Right lobe of liver (tissue), 6 donors: ENCODE data around the gene CTSW. TPM values are rescaled to one million over a fixed set of nuclear protein-coding genes. Genes with fewer than 3 reads are reported as not detected.

Experiments used
- ATAC-seq, 4 donors: fragments of 200-7000 bp; cut with Tn5 transposase; one replicate each; pipeline ENCODE4 v1.9.1; 2020; ENCODE audit warnings: mild to moderate bottlenecking in 4 of 4, moderate library complexity in 4 of 4
- DNase-seq, 3 donors: peaks; one replicate each; pipeline ENCODE4 v3.0.0-alpha.2; 2020
- H3K27ac ChIP-seq, 3 donors: fragments of 200-600 bp; one replicate each; pipeline ENCODE4 v1.8.0; 2022
- H3K27me3 ChIP-seq, 2 donors: fragments of 200-600 bp; one replicate each; pipeline ENCODE4 v1.8.0; 2022
- H3K36me3 ChIP-seq, 4 donors: fragments of 200-600 bp; sonication (generic) in 1 of 4; one replicate each; pipeline versions ENCODE4 v1.5.1 to v1.8.0; 2017 to 2022; ENCODE audit warnings: control low read depth in 1 of 4
- H3K4me1 ChIP-seq, 4 donors: fragments of 200-600 bp; sonication (generic) in 1 of 4; one replicate each; pipeline versions ENCODE4 v1.5.1 to v1.8.0; 2017 to 2022; ENCODE audit warnings: control low read depth in 1 of 4
- H3K4me3 ChIP-seq, 3 donors: fragments of 200-600 bp; one replicate each; pipeline ENCODE4 v1.8.0; 2022
- H3K9me3 ChIP-seq, 4 donors: fragments of 200-600 bp; sonication (generic) in 1 of 4; one replicate each; pipeline versions ENCODE4 v1.5.1 to v1.8.0; 2017 to 2022; ENCODE audit warnings: control low read depth in 1 of 4
- POLR2A ChIP-seq: fragments of 450-650 bp; IDR thresholded peaks from one replicate; pipeline ENCODE4 v1.6.1; 2017; ENCODE audit warnings: antibody characterized with exemption, mild to moderate bottlenecking
- WGBS: methylation state at CpG from one replicate; pipeline ENCODE4 v1.1.6; 2018; ENCODE audit warnings: low coverage, low lambda C conversion rate; ENCODE audit not compliant: insufficient coverage; ENCODE audit errors: missing lambda C conversion rate; 5-methylcytosine and 5-hydroxymethylcytosine counted together
- intact Hi-C, 2 donors: fragments of 100-400 bp; cut with DNase I; formaldehyde crosslinking; loops; one replicate each; pipeline versions ENCODE4 v1.11.2 to v1.14.1; 2022
- total RNA-seq, 6 experiments: library from RNA; depleted of rRNA in 2 of 6; stranded (reverse); fragments of >200 nt in 2 of 6; fragmentation: NEBNext Ultra II Directional in 3 of 6; extraction: Animal tissue kit (Norgen Biotek cat#: 25700) in 3 of 6; gene quantifications; one replicate each; pipeline versions ENCODE4 v1.1.0 to v1.2.4, GENCODE V29; 2016 to 2023
- TF ChIP-seq, protein P1 (sequence below), 4 donors: fragments of 200-600 bp in 3 of 4; fragments of 450-650 bp in 1 of 4; IDR thresholded peaks; one replicate each; pipeline versions ENCODE4 v1.5.1 to v1.8.0; 2016 to 2022; ENCODE audit warnings: antibody characterized with exemption in 4 of 4, mild to moderate bottlenecking in 2 of 4
- donor health status: DM: no; HTN: yes; CAD: no.
- donor health status: DM: no; HTN: no; CAD: no.
- donor health status: DM: no; HTN: no; CAD: no.
- donor health status: DM: no; HTN: yes; CAD: no.
- donor health status: DM: no; HTN: yes; CAD: no.

Gene CTSW
- total RNA-seq, 6 experiments from 2014 or later: 0.49 to 1.3 (median 1.0) TPM

DNA sequence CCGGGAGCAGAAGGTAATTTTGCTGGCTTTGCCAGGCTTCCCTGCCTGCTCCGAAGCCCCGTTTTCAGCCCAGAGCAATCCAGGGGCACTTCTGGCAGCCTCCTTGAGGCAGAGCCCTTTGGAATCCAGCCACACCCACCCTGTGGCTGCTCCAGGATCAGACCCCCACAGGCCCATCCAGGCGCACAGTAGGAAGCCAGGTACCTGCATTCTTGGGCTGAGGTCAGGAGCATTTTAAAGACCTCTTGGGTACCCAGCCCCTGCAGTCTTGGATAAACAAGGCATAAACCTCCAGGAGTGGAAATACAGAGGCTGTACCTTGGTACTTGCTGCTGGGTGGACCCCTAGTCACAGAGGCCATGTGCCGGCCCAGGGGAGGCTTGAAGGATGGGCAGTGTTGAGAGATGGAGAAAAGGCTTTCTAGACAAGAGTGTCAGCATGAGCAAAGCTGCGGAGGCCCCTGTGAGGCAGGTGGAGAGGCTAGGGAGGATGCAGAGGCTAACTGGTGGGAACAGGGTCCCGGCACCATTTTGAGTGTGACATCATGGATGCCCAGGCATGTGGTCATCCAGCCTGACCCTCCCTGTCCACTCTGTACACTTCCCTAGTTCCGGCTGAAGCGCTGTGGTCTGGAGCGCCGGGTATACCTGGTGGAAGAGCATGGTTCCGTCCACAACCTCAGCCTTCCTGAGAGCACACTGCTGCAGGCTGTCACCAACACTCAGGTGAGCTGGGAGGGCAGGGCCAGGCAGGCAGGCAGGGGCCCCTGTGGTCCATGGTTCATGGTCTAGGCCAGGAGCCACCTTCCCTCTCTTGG is 15.5 kb upstream of the CTSW start:
- ATAC-seq (no peak), DNase-seq (no peak)
- intact Hi-C loops: no loop called here
- H3K9me3 ChIP-seq: no peaks in the 10 kb centered on the region
- TF ChIP-seq, protein P1, sequence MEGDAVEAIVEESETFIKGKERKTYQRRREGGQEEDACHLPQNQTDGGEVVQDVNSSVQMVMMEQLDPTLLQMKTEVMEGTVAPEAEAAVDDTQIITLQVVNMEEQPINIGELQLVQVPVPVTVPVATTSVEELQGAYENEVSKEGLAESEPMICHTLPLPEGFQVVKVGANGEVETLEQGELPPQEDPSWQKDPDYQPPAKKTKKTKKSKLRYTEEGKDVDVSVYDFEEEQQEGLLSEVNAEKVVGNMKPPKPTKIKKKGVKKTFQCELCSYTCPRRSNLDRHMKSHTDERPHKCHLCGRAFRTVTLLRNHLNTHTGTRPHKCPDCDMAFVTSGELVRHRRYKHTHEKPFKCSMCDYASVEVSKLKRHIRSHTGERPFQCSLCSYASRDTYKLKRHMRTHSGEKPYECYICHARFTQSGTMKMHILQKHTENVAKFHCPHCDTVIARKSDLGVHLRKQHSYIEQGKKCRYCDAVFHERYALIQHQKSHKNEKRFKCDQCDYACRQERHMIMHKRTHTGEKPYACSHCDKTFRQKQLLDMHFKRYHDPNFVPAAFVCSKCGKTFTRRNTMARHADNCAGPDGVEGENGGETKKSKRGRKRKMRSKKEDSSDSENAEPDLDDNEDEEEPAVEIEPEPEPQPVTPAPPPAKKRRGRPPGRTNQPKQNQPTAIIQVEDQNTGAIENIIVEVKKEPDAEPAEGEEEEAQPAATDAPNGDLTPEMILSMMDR (IDR thresholded peaks at IDR 0.05): no peak
- TF ChIP-seq POLR2A: no peak
- H3K36me3 ChIP-seq: peaks cover 0 to 33% (median 18%) of the 10 kb centered on the region in 4 donors
- H3K4me3 ChIP-seq: no peak overlapping the region
- WGBS: 100% methylated on average over 1 of the region's 12 CpGs
- H3K27ac ChIP-seq: no peak overlapping the region
- peaks cover 0 to 10% (median 0%) of the 10 kb centered on the region in 4 donors for H3K4me1 ChIP-seq
- H3K27me3 ChIP-seq: no peaks in the 10 kb centered on the region

DNA sequence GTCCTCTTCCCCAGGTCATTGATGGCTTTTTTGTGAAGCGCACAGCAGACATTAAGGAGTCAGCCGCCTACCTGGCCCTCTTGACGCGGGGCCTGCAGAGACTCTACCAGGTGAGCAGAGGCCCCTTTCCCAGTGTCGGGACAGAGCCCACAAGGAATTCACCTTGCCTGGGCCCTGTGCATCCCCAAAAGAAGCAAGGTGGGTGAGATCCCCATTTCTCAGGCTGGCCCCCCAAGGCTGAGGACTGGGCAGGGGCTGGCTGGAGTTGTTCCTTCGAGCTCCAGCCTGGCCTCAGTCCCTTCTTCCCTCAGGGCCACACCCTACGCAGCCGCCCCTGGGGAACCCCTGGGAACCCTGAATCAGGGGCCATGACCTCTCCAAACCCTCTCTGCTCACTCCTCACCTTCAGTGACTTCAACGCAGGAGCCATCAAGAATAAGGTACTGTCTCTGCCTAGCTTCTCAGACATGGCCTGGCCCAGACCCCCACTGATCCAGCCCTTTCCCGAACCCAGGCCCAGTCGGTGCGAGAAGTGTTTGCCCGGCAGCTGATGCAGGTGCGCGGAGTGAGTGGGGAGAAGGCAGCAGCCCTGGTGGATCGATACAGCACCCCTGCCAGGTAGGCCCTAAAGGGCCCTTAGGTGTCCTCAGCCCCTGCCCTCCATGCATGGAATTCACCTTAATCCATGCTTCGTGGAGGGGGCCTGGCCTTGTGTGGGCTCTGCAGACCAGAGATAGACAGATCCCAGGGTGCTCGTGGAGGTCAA is 14.7 kb upstream of the CTSW start:
- H3K36me3 ChIP-seq: peaks cover 0 to 33% (median 18%) of the 10 kb centered on the region in 4 donors
- H3K4me3 ChIP-seq: no peak overlapping the region
- ATAC-seq (no peak), DNase-seq (no peak)
- no peak overlapping the region for H3K27ac ChIP-seq
- intact Hi-C loops: no loop called here
- no peaks in the 10 kb centered on the region for H3K9me3 ChIP-seq
- WGBS: 100% methylated on average over 6 of the region's 18 CpGs
- H3K27me3 ChIP-seq: no peaks in the 10 kb centered on the region
- H3K4me1 ChIP-seq: peaks cover 0 to 9% (median 0%) of the 10 kb centered on the region in 4 donors
- TF ChIP-seq, protein P1 (IDR thresholded peaks at IDR 0.05): no peak
- TF ChIP-seq POLR2A: no peak

DNA sequence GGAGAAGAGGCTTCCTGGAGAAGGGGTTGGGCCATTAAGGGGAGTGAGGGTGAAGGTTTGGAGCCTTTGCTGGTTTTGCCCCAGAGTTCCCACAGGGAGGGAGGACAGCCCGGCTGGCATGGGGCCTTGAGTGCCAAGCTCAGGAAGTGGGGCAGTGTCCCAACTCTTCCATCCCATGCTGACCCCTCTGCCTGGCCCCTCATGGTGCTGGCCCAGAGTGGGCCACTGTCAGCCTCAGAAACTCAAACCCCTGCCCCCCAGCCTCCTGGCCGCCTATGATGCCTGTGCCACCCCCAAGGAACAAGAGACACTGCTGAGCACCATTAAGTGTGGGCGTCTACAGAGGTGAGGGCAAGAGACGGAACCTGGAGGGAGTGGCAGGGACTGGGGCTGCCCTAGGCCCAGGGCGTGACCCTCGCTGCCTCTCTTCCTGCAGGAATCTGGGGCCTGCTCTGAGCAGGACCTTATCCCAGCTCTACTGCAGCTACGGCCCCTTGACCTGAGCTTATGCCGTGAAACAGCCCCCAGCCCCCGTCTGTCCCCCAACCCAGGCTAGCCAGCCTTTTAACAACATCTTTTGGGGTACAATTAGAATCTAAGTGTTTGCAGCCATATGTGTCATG is 14.0 kb upstream of the CTSW start:
- H3K27ac ChIP-seq: no peak overlapping the region
- DNase-seq (no peak), ATAC-seq (no peak)
- intact Hi-C loops: no loop called here
- no peak for TF ChIP-seq POLR2A
- TF ChIP-seq, protein P1 (IDR thresholded peaks at IDR 0.05): no peak
- no peaks in the 10 kb centered on the region for H3K9me3 ChIP-seq
- 88% methylated on average over 3 of the region's 9 CpGs for WGBS
- H3K27me3 ChIP-seq: no peaks in the 10 kb centered on the region
- H3K4me3 ChIP-seq: no peak overlapping the region
- peaks cover 0 to 9% (median 0%) of the 10 kb centered on the region in 4 donors for H3K4me1 ChIP-seq
- H3K36me3 ChIP-seq: peaks cover 0 to 33% (median 18%) of the 10 kb centered on the region in 4 donors

DNA sequence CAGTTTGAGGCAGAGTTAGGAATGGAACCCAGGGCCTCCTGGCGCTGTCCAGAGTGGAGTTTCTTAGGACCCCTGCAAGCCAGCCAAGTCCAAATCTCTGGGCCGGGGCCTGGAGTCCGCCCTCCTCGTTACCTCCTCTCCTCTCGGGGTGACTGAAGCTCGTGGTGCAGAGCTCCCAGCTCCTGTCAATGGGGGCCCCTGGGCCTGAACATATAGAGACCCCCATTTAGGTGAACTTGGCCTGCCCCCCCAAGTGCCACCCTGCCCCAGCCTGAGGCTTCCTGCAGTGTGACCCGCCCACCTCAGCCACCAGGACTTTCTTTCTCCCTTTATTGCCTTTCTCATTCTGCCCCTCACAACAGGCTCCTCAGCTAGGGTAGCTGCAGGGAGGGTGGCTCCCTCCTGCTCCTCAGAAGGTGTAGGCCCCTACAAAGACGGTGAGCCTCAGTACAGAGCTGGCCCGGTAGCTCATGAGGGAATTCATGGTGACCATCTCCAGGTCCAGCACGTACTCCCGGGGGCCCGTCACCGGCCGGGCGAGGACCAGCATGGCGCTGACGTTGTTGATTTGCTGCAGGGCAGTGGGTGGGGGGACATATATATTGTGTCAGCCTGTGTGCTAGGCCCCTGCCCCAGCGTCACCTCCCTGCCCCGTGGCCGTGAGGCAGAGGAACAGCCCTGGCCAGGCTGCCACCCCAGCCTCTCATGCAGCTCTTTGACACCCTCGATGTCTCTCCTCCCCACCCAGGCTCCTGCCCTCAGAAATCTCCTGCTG is 12.9 kb upstream of the CTSW start:
- Histone ChIP-seq H3K36me3 (peaks cover 0 to 33% (median 18%) of the 10 kb centered on the region in 4 donors), H3K4me1 (peaks cover 0 to 3% (median 0%) of the 10 kb centered on the region in 4 donors), H3K27me3 (no peaks in the 10 kb centered on the region), H3K27ac (no peak overlapping the region), H3K9me3 (no peaks in the 10 kb centered on the region), H3K4me3 (no peak overlapping the region)
- intact Hi-C loops: no loop called here
- no peak for ATAC-seq
- no peak for TF ChIP-seq POLR2A
- TF ChIP-seq, protein P1 (IDR thresholded peaks at IDR 0.05): no peak
- WGBS: 100% methylated on average over 1 of the region's 21 CpGs
- DNase-seq: no peak
